ENCODE results near the gene PRG2.
"Not testable (repeated sequence)": the region's sequence is repeated elsewhere in the genome, so short reads cannot be mapped to it uniquely, and the experiment has no call there.

Gene PRG2

GRCh38 chr11:57368106-57368844 lies 22.2 kb downstream of the PRG2 start:
- DNase-seq (ENCODE audit: low spot score) = no peak

DNA sequence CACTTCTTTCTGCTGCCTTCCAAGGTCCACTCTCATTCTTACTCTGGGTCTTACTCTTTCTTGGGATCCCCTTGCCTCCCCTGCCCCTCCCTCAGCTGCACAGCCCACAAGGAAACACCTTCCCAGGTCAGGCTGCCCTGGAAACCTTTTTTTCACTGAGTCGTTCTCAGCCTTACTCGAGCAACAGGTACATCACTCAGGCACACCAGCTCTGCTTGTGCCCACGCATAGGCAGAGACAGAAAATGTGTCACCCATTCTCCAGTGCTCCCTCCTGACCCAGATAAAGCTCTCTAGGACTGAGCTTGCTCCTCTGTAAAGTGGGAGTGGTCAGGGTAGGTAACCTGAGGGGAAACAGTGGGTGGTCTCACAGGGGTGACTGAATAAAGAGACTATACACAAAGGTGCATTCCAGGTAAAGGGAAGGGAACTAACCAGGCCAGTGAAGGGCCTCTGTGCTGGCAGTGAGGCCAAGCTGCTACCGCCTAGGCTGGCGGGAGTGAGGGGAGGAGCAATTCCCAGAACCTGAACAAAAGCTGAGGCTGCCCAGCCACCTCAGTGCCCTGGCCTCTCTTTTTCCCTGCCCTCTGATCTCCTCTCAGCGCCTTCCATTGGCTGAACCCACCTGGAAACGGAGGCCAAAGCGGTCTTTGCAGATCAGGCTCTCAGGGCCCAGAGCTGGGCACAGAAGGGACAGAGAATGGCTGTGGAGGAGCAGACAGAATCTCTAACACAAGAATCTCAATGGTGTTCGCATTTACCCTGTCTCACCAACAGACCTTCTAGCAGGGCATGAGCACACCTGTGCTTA lies 25.4 kb downstream of the PRG2 start:
- no peak for DNase-seq (ENCODE audit: low spot score)

- DNase-seq (ENCODE audit: low spot score) = no peak
Measured at GRCh38 chr11:57363131-57364080, 27.0 kb downstream of the PRG2 start.

- DNase-seq (ENCODE audit: low spot score) = no peak
Measured at GRCh38 chr11:57361926-57362325, 28.5 kb downstream of the PRG2 start.

- not testable (repeated sequence) for DNase-seq (ENCODE audit: low spot score)
Measured at GRCh38 chr11:57361420-57361819, 29.0 kb downstream of the PRG2 start.

GRCh38 chr11:57360991-57361390 lies 29.5 kb downstream of the PRG2 start:
- no peak for DNase-seq (ENCODE audit: low spot score)

- no peak for DNase-seq (ENCODE audit: low spot score)
Measured at GRCh38 chr11:57359896-57360690, 30.4 kb downstream of the PRG2 start.

GRCh38 chr11:57359396-57359795 lies 31.1 kb downstream of the PRG2 start:
- no peak for DNase-seq (ENCODE audit: low spot score)

- no peak for DNase-seq (ENCODE audit: low spot score)
Measured at GRCh38 chr11:57358991-57359390, 31.5 kb downstream of the PRG2 start.

DNA sequence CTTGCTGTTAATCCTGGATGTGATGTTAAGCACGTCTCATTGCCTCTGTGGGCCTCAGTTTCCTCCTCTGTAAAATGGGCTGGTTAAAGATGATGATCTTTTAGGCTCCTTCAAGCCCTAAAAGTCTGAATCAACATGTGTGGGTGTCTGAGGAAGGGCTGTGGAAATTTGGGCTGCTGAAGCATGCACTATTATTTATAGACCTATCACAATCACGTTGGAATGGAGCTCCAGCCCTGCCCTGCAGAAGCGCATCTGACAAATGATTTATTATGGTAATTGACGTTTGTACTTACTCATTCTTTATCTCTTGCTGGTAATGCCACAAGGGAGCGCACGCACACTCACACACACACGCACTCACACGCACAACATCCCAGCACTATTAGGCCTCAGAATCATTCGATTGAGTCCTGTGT lies 31.9 kb downstream of the PRG2 start:
- no peak for DNase-seq (ENCODE audit: low spot score)

- no peak for DNase-seq (ENCODE audit: low spot score)
Measured at GRCh38 chr11:57357856-57358255, 32.6 kb downstream of the PRG2 start.

GRCh38 chr11:57357310-57357709 lies 33.1 kb downstream of the PRG2 start:
- DNase-seq (ENCODE audit: low spot score) = no peak

- DNase-seq (ENCODE audit: low spot score) = peak; percentile 34
Measured at GRCh38 chr11:57356268-57356667, 34.2 kb downstream of the PRG2 start.

GRCh38 chr11:57354699-57355098 lies 35.8 kb downstream of the PRG2 start:
- no peak for DNase-seq (ENCODE audit: low spot score)

- no peak for DNase-seq (ENCODE audit: low spot score)
Measured at GRCh38 chr11:57353852-57354251, 36.6 kb downstream of the PRG2 start.

GRCh38 chr11:57353446-57353845 lies 37.0 kb downstream of the PRG2 start:
- DNase-seq (ENCODE audit: low spot score) = no peak

- DNase-seq (ENCODE audit: low spot score) = no peak
Measured at GRCh38 chr11:57353036-57353435, 37.4 kb downstream of the PRG2 start.

DNA sequence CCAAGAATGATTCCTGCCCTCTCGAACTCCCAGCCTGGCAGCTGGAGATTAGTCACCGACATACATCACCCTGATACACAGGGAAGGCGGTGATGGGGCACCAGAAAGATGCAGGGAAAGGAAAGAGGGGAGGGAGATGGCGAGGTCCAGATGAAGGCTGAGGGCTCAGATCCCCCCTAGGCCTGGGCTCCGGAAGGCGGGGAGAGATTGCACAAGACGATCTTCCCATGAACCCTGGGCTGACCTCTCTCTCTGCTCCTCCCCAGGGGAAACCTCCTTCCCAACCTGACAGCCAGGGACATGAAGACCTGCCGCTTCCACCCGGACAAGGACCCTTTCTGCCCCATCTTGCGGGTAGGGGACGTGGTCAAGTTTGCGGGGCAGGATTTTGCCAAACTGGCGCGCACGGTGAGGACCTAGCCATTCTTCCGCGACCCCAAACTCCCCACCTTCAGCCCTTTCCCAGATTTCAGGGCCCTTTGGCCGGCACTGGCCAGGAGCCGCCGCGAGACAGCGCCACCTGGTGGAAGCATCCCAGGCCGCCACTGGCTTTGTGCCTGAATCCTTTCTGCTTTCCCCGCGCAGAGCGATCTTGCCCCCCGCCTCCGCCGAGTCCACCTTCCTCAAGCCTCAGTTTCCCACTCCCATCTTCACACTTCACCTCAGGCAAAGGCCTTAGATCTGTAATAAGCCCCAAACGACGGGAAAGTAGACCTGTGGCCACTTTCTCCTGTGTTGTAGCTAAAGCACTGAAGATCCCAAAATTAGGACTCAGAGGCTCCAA lies 40.8 kb downstream of the PRG2 start:
- DNase-seq (ENCODE audit: low spot score) = peak; percentile 59

GRCh38 chr11:57348636-57349313 lies 41.7 kb downstream of the PRG2 start:
- DNase-seq (ENCODE audit: low spot score) = no peak

GRCh38 chr11:57348052-57348451 lies 42.4 kb downstream of the PRG2 start:
- DNase-seq (ENCODE audit: low spot score) = no peak
